Activated CD4-positive, alpha-beta T cell treated with anti-CD3 and anti-CD28 coated beads, Interleukin-2, Interleukin-6, amounts not matched to agents 100 ng/mL and 50 ng/mL, durations not matched to agents 16 hours and 8 hours (primary cell): ENCODE results near the gene STAM2.
A peak's percentile ranks its signal among the peaks of the same experiment; 100 is the strongest.
"Not testable (repeated sequence)": the region's sequence is repeated elsewhere in the genome, so short reads cannot be mapped to it uniquely, and the experiment has no call there.

ENCODE experiments used
- DNase-seq: peaks from one replicate; pipeline ENCODE4 v3.0.0-alpha.2; 2020

STAM2 gene

DNA sequence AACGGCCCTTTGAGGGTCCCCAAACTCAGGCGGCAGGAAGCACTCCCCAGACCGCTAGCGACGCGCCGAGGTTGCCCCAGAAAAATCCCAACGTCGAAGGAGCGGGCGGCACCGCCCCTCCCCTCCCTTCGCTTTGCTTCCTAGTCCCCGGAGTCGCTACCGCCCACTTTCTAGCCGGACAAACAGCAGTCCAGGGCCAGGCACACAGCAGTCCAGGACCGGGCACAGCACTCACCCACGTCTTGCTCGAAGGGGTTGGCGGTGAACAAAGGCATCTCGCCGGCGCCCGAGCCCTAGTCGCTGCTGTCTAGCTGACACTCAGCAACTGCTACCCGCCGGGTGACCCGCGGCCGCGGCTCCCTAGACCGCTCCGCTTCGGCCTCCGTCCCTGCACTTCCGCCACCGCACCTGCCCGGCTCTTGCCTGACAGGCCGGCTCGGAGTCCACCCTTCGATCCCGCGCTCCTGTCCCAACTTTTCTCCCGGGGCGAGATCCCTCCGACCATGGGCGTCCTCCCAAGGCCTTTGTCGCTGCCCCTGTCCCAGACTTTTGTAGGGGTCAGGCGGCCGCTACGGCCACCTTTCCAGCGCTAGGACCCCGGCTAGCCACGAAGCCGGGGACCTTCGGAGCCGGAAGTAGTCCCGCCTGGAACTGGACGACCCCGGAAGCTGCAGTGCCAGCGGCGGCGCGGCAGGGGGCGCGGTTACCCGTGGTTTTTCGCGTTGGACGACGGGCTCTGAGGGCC is at the start of gene STAM2:
Gene STAM2 (minus strand): TSS at position 396 of the 745 bp plus-strand sequence. CDS start 121 bp downstream, at position 275.
- peak; percentile 96 for DNase-seq

GRCh38 chr2:152223977-152224376 is 48.4 kb upstream of the STAM2 start:
- DNase-seq: no peak

DNA sequence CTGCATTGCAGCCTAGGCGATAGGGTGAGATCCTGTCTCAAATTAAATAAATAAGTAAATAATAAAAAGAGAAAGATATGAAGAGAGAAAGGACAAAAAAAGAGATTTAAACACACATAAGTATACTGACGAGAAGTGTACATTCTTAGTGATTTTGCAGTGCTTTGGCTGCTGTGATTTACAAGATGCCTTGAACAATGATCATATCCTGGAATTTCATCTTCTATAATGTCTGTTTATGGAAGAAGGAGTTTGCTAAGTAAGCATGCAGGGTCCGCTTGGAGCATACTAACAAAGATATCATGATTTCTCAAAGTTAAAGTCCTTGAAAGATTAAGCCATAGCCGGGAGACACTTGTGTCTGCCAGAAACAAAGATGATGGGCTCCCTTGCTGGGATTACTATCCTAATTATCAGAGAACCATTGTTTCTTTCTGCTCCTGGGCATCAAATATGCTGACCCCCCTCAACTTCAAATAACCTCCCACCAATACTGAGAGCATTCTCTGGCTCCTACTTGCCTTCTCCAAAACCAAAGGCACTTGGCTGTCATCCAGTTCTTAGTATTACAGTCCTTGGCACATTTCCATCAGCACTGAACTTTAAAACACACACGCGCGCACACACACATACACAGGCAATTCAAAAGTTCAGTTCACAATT is 47.5 kb upstream of the STAM2 start:
- no peak for DNase-seq

DNA sequence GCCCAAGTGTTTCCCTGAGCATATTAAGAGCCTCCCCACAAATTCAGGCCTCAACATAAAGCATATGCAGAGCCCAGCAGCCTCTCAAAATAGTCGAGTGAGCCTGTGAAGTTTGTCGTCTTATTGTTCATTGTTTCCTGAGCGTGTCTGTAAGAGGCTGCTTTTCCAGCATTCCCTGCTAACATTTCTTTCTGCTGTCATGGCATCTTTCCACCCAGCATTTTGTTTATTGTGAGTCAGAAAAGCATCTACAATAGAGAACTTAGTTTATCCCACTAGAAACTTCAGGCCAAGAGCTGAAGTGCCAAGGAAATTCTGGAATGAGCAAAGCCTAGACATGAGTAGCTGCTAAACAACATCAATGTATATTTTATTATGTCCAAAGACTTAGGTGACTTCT is 46.3 kb upstream of the STAM2 start:
- no peak for DNase-seq

GRCh38 chr2:152219077-152219828 is 43.7 kb upstream of the STAM2 start:
- no peak for DNase-seq

DNA sequence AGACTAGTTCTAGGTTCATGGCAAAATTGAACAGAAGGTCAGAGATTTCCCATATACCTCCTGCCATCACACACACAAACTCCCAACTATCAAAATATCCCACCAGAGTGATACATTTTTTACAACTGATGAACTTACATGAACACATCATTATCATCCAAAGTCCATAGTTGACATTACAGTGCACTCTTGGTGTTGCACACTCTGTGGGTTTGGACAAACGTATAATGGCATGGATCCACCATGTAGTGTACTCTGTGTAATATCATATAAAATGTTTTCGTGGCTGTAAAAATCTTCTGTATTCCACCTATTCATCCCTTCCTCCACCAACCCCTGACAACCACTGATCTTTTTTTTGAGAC is 25.9 kb upstream of the STAM2 start:
- no peak for DNase-seq

DNA sequence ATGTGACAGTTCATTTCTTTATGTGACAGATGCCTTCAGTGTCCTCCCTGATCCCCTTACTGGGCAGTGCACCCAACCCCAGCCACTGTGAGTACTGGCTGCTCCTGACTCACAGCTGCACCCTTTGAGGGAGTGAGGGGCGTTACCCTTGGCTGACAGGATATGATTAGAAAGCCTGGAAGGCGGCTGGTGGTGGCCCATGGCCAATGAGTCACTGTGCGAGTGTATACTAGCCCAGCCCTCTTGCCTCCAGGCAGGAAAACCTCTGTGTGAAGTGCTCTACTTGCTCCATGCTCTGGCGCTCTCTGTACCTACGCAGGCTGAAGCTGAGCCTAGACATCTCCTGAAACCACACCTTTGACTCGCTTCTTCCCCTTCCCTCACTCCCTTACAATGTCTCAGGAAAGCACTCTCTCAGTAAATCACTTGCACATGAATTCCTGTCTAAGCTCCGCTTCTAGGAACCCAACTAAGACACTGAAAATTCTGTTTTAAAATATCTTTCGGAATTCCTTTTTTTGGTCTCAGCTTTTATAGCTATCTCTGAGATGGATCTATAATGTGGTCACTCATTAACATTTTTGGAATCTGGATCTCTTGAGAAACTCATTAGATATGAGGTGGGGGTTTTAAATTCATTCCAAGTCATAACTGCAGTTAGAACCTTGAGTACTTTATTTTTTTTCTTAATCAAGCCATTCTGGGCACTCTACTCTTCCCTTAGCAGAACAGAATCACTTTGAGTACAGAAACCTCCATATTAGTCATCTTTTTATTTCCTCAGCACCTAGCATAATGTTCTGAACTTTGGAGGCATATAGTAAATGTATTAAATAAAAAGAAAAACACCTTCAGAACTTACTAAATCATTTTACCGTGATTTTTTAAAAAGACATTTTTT is 25.3 kb upstream of the STAM2 start:
- peak; percentile 56 for DNase-seq

DNA sequence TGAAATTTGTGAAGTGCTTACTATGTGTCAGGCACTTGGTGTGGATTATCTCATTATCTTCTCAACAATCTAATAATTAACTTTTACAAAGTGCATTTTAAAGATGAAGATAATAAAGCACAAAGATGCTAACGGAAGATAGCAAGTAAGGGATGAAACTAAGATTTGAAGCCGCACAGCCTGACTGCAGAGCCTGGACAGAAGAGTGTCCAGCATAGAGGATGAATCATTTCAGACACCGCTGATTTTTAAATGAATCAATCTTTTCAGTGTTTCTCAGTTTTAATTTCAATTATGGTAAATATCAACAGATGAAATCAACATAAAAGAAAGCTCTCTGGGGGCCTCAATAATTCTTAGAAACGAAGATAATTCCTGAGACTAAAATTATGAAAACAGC is 24.5 kb upstream of the STAM2 start:
- no peak for DNase-seq

- DNase-seq: no peak
These were observed 22.9 kb upstream of the STAM2 start for GRCh38 chr2:152198499-152198898.

GRCh38 chr2:152197508-152198284 is 22.1 kb upstream of the STAM2 start:
- not testable (repeated sequence) for DNase-seq

GRCh38 chr2:152189622-152190495 is 14.3 kb upstream of the STAM2 start:
- DNase-seq: peak; percentile 53

GRCh38 chr2:152186808-152187207 is 11.2 kb upstream of the STAM2 start:
- DNase-seq: not testable (repeated sequence)

- DNase-seq: no peak
These were observed 10.7 kb upstream of the STAM2 start for GRCh38 chr2:152186262-152186661.

DNA sequence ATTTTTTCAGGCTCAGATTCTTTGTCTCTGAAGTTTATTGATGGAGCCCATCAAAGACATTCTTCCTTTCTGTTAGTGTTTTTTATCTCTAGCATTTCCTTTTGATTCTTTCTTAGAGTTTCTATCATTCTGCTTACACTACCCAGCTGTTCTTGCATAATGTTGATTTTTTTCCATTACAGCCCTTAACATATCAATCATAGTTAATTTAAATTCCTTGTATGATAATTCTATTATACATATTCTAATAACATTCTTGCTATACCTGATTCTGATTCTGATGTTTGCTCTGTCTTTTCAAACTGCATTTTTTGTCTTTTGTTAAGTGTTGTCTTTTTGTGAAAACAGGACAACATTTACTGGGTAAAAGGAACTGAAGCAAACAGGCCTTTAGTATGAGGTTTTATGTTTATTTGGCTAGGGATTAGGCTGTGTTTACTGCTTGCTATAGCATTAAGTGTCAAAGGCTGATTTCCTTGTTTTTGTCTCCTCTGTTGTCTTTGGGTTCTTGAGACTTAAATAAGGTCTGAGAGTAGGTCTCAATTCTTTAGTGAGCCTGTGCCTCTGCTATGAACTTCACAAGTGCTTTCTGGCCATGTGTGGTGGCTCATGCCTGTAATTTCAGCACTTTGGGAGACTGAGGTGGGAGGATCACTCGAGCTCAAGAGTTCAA is 8.0 kb upstream of the STAM2 start:
- DNase-seq: no peak

- not testable (repeated sequence) for DNase-seq
These were observed 2.1 kb upstream of the STAM2 start for GRCh38 chr2:152177667-152178066.

GRCh38 chr2:152176113-152176714 is 651 bp upstream of the STAM2 start:
- DNase-seq: no peak

GRCh38 chr2:152175012-152175367 is 573 bp downstream of the STAM2 start:
- no peak for DNase-seq

DNA sequence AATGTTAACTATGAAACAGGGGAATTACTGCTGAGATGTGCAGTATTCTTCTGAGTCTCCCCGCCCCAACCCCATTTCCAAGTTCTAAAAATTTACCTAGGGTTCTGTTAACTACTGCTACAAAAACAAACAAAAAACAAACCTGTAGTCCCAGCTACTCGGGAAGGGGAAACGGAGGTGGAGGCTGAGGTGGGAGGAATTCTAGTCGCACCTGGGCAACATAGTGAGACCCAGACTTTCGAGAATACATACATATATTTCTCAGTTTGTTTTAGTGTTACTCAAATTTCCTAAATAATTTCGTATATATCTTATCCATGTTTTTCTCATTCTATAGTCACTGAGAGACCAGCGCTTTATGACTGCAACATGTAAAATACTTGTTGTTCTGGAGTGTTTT is 989 bp downstream of the STAM2 start:
- no peak for DNase-seq

DNA sequence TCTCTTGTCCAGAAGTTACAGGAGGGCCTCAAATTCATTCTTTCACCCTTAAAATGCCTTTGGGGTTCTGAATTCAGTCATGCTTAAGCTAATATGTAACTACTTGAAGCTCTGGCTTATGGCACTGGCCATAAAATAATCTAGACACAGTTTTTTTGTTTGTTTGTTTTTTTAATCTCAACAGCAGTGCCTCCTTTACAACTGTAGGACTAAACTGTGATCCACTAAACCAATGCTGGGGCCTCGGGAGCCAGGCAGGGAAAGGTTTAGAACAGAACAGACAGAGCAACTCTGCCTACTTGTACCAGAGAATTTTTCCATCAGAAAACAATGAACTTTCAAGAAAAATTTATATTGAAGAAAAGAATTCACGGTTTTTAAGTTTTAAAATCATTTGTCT is 1.7 kb downstream of the STAM2 start:
- DNase-seq: no peak

DNA sequence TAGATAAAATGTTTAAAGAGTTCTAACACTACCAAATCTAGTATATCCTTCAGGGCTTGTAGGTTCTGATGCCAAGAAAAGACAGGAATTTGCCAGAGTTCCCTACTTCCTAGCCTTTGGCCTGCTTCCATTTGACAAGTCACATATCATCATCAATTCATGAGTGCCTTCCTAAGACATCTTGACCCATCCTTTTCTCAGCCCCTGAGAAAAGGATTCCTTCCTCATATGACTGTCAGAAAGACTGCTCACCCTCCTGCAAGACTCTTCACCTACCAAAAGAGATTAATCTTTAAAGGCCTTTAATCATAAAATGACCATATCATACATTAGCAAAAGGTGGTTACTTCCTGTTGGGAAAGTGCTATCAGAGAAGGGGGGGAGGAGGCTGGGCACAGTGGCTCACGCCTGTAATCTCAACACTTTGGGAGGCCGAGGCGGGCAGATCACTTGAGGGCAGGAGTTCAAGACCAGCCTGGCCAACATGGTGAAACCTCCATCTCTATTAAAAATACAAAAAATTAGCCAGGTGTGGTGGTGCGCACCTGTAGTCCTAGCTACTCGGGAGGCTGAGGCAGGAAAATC is 3.3 kb downstream of the STAM2 start:
- DNase-seq: not testable (repeated sequence)
